Activated naive CD4-positive, alpha-beta T cell (primary cell): ENCODE results near the gene MAT2A.
"Not testable (repeated sequence)": the region's sequence is repeated elsewhere in the genome, so short reads cannot be mapped to it uniquely, and the experiment has no call there.

ENCODE experiments used
- DNase-seq, 4 experiments: peaks; one replicate each; lab custom pipeline; 2025; lab: John Stamatoyannopoulos, UW

Gene MAT2A

DNA sequence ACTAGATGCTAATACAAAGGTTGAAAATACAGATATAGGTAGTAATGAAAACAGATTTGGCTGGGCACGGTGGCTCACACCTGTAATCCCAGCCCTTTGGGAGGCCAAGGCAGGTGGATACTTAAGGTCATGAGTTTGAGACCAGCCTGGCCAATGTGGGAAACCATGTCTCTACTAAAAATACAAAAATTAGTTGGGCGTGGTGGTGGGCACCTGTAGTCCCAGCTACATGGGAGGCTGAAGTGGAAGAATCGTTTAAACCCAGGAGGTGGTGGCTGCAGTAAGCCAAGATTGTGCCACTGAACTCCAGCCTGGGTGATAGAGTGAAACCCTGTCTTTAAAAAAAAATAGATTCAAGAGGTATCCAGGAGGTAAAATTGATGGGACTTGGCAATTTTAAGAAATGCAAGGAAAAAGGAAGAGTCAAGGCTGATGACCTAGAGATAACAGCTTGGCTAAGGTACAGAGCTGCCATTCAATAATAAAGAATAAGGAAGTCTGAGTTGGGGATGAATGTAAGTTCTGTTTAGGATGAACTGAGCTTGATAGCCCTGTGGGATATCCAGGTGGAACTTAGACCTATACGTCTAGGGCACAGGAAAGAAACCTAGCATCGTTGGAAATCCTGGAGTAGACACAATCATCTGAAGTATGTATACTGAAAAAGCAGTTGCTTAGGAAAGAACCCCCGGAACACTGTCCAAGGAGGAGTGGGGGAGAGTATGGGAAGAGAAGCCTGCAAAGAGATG is 9.1 kb downstream of the MAT2A start:
- DNase-seq: no peak

DNA sequence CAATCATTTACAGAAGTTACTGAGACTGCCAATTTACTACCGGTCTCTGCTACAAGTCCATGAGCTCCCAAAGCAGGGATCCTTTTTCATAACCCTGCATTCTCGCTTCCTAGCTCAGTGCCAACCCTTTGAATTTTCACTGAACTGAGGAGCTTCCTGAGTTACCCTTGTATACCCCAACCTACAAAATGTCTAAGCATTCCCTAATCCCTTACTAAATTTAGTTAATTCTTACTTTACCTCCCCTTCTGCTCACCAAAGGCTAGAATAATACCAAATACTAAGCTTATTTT is 9.6 kb downstream of the MAT2A start:
- DNase-seq: no peak

DNA sequence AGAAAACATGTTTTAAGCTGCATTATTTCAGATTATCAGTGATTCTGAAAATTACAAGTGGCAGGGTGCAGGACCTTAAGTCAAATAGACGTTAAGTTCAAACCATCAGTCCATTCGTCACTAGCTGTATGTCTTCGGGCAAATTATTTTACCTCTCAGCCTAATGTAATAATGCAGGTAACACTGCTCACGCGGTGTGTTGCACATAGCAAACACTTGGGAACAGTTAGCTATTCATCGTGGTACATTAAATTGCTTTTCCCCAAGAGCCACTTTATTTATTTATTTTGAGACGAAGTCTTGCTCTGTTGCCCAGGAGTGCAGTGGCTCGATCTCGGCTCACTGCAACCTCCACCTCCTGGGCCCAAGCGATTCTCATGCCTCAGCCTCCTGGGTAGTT is 10.1 kb downstream of the MAT2A start:
- DNase-seq: no peak

DNA sequence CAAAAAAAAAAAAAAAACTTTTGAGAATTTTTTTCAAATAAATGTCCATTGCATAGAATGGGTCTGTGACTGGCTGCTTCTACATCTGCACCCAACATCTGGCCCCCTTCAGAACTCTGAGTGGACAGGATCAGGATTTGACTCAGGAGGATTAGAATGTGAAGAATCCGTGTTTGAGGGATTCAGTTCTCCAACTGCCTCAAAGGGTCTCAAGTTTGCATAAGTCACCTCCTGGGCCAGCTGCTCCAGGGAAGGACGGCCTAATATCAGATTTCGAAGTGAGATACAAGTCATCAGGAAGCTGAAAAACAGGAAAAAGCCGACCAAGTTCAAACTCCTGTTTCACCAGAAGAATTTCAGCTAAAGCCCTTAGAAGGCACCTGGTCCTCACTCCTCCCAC is 10.9 kb downstream of the MAT2A start:
- DNase-seq: no peak

DNA sequence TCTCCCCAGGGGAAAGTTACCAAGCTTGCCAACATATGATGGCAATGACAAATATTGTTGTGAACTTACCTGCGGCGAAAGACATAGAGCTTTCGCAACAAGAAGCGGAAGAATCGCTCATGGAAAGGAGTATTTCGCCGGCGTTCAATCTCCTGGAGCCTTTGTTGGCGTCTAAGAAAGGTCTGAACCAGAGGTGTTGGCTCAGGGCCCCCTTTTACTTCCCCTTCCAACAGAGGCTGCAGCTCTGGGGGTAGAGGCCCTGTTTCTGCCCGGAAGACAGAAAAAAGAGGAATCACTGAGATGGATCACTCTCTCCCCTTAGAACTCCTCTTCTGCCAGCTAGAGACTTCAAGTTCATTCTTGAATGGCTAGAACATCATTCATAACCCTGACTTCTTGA is 11.5 kb downstream of the MAT2A start:
- DNase-seq: no peak

DNA sequence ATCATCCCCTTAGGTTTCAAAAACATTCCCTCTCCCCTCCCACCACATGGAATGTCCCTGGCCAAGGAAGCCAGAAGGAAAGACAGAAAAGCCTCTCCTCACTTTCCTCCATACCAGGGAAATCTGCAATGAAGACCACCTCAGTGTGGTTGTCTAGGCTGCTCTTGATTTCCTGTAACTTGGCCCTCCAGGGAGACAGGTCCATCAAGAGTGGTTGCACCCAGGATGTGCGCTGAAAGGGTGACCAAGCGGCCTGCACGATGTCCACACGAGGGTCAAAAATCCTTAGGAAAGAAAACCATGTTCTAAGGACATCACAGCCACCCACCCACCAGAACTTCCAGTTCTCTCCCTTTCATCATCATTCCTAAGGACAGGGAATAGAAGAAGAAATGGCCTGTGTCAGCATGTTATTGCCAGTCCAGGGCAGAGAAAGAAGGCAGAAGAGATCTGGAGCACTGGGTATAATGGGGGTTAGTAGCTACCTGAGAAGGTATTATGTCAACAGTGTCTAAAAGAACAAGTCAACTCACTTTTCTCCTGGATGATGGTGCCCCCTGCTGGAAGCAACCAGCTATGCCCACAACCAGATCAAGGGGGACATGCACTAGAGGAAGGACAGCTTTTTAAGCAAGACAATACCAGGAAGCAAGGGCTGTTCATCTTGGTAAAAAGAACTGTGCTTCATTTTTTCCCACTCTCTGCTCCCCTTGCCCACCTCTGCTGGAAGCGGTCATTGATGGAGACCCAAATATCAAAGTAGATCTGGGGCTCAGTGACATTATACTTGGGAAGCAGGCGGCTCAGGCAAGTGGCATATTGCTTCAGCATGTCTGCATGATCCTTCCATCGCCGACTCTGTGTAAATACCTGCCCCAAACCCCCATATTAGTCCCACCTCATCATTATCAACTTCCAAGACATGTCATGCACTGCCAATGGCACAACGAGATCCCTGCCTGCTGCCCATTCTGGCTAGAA is 13.0 kb downstream of the MAT2A start:
- DNase-seq: peak; percentile 65 to 81 (median 74)

DNA sequence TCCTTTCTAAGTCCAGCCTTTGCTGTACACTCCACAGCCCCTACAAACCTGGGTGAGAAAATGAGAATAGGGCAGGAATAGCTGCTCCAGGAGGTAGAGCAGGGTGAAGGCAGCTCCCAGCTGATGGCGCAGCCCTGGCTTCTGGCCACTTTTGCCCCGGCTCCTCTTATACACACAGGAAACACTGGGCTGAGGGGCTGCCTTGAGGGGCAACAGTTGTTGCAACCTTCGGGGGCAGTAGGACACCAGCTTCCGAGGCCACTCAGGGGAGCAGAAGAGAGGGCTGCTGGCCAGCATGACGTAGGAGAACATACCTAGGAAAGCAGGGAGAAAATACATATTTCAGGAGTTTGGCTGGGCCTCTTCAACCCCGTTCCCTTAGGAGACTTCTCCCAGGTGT is 14.2 kb downstream of the MAT2A start:
- no peak for DNase-seq

DNA sequence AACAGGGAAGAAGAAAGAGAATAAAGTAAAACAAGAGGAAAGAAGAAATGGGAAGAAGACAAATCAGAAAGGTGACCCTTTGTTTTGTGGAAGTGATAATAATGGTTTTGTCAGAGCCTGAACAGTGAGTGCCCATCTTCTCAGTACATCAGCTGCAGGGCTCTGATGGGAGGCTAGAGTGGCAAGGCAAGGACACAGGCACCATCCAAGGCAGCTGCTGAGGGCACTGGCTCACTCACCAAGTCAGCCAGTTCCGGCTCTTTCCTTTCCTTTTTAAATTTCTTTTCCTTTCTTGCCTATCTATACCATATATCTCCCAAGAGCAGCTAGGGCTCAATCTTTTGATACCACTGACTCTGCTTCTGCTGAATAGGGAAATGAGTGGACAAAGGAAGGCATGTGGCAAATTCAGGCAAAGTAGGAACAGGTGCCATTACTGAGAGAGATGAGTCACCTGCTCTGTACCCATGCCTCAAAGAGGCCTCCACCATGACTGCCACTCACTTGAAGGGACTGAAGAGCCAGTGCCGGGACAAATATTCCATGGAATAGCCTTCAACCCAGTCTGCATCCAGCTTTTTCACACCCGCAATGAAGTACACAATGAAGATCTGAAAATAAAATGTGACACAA is 16.1 kb downstream of the MAT2A start:
- DNase-seq: no peak

DNA sequence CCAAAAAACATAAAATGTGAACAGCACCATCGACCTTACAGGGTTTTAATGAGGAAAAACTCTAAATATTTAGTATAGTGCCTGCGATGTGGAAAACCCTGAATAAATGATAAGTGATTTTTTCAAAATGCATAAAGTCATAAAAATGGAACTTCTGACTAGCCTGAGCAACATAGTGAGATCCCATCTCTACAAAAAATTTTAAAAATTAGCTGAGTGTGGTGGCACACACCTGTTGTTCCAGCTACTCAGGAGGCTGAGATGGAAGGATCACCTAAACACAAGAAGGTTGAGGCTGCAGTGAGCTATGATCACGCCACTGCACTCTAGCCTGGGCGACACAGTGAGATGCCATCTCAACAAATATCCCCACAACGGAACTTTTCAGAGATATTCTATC is 18.2 kb downstream of the MAT2A start:
- no peak for DNase-seq

DNA sequence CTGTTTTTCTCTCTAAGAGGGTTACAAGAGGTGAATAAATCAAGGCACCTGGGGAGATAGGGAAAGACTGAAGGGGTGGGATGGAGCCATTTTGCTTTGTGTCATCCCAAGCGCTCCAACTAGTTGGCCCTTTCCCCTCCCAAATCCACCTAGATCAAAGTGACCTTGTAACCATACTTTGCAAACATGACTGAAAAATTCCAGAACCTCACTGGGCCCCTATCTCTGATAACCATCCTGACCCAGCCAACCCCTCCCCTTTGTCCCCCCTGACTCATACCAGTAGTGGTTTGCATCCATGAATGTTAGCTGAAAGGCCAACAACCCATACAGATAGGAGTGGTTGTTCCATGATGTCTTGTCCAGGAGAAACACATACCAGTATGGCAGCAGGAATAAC is 19.2 kb downstream of the MAT2A start:
- no peak for DNase-seq

DNA sequence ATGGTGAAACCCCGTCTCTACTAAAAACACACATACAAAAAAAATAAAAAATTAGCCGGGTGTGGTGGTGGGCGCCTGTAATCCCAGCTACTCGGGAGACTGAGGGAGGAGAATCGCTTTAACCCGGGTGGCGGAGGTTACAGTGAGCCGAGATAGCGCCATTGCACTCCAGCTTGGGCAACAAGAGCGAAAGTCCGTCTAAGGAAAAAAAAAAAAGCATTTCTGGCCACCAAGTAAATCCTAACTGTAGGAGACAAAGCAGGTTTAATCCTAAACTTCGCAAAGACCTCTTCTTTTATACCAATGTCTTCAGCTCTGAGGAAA is 21.4 kb downstream of the MAT2A start:
- not testable (repeated sequence) for DNase-seq

DNA sequence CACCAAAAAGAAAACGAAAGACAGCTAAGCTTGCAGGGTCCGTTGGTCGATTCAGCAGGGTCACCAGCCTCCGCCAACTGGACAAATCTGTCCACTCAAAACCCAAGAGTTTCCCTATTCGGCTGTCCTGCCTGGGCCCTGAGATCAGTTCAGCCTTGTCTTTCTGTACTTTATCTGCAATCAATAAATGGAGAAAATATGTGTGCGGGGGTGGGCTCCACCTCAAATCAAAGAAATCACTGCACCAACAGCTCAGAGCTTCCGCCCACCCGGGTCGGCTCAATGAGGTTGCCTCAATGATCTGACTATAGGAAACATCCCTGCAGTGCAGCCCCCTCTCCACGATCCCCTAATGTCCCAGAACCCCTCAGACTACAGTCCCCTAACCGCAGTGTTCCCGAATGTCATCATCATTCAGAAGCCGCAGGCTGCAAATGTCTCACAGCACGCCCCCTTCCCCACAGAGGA is 21.9 kb downstream of the MAT2A start:
- no peak for DNase-seq

DNA sequence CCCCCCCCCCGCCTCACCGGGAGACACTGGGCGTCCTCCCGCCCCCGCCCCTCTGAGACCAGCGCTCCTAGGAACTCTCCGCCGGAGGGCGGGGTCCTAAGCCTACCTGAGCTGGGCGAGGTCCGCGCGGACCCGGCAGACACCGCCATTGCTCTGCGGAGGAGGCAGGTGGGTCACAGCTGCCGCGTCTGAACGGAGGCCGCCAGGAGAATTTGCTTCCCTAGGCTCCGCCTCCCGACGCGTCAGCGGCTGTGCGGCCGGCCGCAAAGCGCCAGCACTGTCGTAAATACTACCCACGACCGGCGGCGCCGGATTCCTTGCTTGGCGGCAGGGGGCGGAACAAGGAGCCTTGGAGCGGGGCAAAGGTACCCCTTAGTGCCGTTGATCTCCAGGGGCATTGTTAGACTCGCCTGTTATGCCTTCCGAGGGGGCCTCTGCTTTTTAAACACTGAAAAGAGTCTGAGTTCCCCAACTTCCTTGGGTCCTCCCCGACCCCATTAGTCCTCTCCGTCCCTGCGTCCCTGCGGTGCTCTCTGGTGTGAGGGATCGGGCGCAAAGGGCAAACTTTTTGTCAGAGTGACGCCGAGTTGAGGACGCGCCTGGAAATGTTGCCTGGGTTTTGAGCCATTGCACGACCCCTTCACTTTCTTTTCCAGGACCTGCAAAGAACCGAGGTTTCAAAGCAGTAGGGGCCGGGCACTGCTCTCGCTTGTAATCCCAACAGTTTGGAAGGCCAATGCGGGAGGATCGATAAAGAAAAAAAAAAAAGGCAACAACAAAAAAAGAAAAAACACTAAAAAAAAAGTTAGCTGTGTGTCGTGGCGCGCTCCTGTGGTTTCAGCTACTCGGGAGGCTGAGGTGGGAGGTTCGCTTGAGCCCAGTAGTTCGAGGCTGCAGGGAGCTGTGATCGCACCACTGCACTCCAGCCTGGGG is 22.6 kb downstream of the MAT2A start, which contains the start of gene GGCX:
Gene GGCX (minus strand): TSS at position 214 of the 933 bp plus-strand sequence. CDS start 65 bp downstream, at position 149.
- peak; percentile 85 to 93 (median 90) for DNase-seq

DNA sequence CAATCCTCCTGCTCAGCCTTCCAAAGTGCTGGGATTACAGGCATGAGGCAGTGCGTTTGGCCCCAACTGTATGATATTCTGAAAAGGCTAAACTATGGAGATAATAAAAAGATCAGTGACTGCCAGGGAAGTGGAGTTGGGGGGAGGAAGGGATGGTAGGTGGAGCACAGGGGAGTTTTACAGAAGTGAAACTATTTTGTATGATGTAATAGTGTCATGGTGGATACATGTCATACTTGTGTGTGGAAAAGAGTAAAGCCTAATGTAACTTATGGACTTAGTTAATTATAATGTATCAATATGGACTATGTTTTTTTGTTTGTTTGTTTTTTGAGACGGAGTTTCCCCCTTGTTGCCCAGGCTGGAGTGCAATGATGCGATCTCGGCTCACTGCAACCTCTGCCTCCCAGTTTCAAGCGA is 25.2 kb downstream of the MAT2A start:
- no peak for DNase-seq

DNA sequence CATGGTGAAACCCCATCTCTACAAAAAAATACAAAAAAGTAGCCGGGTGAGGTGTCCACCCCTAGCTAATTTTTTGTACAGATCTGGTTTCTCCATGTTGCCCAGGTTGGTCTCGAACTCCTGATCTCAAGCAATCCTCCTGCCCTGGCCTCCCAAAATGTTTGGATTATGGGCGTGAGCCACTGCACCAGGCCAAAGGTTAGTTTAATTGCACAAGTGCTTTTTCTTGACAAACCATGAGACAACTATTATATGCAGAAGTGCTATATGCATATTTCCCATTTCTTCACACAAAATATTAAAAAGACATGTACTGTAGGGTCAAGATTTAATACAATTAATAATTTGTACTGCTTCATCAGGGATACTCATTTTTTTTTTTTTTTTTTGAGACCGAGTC is 27.3 kb downstream of the MAT2A start:
- DNase-seq: no peak

DNA sequence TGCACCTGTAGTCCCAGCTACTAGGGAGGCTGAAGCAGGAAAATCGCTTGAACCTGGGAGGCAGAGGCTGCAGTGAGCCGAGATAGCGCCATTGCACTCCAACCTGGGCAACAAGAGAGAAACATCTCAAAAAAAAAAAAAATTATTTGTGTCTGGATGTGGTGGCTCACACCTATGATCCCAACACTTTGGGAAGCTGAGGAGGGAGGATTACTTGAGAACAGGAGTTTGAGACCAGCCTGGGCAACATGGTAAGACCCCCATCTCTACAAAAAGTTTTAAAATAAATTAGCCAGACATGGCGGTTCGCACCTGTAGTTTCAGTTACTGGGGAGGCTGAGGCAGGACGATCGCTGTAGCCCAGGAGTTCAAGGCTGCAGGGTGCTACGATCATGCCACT is 36.8 kb downstream of the MAT2A start:
- no peak for DNase-seq

DNA sequence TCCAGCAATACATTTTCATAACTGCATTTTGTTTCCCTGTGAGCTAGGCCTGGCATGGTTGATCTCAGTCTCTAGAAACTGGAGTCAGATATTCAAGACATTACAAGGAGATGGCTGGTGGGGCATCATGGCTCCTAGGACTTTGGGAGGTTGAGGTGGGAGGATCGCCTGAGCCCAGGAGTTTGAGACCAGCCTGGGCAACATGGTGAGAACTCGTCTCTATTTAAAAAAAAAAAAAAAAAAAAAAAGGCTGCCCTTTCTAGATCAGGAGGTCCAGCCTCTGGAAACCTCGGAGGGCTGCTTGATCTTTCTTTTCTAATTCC is 38.1 kb downstream of the MAT2A start:
- DNase-seq: no peak

DNA sequence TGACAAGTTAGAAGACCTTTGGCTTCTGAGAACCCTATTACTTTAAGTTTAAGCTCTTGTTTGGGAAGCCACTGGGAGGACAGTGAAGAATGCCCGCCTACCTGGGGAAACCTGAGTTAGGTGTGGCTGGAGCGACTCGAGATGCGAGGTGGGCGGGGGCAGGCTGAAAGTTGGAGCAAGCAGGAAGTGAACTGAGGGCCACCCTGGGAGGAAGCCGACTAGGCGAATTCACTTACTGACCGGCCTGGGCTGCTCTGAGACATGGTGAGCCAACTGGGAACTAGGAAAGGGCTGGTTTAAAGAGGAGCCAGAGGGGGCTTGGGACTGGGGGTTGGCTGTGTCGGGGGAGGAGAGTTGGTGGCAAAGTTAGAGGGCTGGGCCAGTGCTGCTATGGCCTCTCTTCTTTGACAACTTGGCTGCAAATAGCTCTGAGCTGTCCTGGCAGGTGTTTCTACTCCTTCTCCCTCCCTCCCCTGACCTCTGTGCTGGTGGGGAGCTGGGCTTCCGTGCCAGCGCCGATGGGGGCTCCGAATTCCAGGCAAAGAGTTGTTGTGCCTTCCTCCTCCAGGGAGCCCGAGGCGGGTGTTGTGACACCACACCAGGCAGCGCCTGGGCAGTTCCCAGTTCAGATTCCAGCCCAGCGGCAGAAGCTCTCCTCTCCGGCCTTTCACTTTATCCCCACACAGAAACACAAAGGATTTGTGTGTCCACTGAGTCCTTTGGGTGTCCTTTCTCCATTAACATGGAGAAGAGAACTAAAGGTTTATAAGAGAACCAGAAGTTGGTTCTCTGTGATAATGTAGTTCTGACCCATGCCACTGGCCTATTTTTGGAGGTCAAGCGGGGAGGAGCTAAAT is 38.6 kb downstream of the MAT2A start, which contains the start of gene VAMP8:
Gene VAMP8 (plus strand): TSS at position 201 of the 857 bp plus-strand sequence. CDS start 61 bp downstream, at position 262.
- peak in 2 of 4 experiments; percentile 9 to 51 for DNase-seq

DNA sequence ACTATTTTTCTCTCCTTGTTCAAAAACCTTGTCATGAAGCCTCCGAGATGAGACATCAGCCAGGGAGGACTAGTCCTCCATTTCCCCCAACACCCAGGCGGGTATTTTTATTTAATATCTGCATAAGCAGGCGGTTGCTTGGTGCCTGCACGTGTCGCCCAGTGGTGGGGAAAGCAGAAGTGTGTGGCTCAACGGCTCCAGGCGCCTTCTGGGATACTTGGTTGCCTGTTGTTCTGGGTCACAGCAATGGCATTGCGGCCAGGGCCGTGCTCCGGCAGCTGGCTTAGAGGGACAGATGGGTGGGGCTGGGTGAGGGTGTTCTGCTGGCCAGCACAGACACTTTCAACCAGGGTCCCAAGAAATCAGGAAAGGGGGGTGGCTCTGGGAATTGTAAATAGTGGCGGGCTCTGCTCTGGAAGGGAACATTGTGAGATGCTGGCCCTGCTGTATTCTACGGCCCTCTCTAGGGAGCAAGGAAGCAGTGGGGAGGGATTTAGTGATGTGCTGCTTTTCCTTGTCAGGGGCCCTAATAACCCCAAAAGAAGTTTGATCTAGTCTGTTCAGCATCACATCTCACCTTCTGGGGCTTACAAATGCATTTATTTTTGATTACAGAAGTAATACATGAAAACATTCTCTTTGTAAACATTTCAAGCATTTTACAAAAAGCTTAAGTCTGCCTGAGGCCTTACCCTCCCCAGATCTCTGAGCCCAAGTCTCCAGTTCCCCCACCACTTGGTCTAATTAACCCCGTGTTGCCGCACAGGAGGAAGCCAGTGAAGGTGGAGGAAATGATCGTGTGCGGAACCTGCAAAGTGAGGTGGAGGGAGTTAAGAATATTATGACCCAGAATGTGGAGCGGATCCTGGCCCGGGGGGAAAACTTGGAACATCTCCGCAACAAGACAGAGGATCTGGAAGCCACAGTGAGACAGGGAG is 39.5 kb downstream of the MAT2A start:
- no peak for DNase-seq
